Measurements from ENCODE around the gene HTT. TPM values are rescaled to one million over a fixed set of nuclear protein-coding genes. Genes with fewer than 3 reads are reported as not detected.

HTT gene
- polyA plus RNA-seq, 3 donors: 1.8 to 27.1 (median 3.0) TPM

GRCh38 chr4:3263053-3263875, 188.8 kb downstream of the HTT start:
- Histone ChIP-seq H3K36me3 (replicated peaks in 1 of 2; ENCODE audit: control insufficient read depth in 1 of 2, insufficient read depth in 2 of 2, low read length in 2 of 2) (no peaks in the 10 kb centered on the region), H3K9me3 (replicated peaks in 1 of 2; ENCODE audit: control insufficient read depth in 1 of 2, insufficient read depth in 1 of 2, low read length in 2 of 2) (no peaks in the 10 kb centered on the region), H2AFZ (ENCODE audit: insufficient read depth, low read depth, low read length, poor library complexity, severe bottlenecking) (no peak overlapping the region), H3K4me1 (ENCODE audit: control insufficient read depth in 1 of 2, insufficient read depth in 2 of 2, low read length in 2 of 2) (no peaks in the 10 kb centered on the region), H4K20me1 (ENCODE audit: insufficient read depth, low read length) (no peaks in the 10 kb centered on the region), H3K9ac (ENCODE audit: insufficient read depth, low read length, poor library complexity, severe bottlenecking) (no peak overlapping the region), H3K4me3 (replicated peaks in 1 of 3; ENCODE audit: low read depth in 2 of 3, low read length in 3 of 3) (no peak overlapping the region), H3K4me2 (replicated peaks; ENCODE audit: extremely low read depth, low read length, poor library complexity, severe bottlenecking) (no peak overlapping the region), H3K79me2 (ENCODE audit: insufficient read depth, low read length) (no peaks in the 10 kb centered on the region), H3K27me3 (ENCODE audit: control insufficient read depth in 2 of 2, insufficient read depth in 2 of 2, low read length in 2 of 2) (no peaks in the 10 kb centered on the region), H3K27ac (ENCODE audit: low read depth in 1 of 2, low read length in 2 of 2) (no peak overlapping the region)
- 93% methylated on average over 22 of the region's 28 CpGs for WGBS (ENCODE audit: insufficient coverage)
- DNase-seq: no peak
- no peaks in the 10 kb centered on the region for H3K36me3 Mint-ChIP-seq
- no peak overlapping the region for H3K4me3 Mint-ChIP-seq
- TF ChIP-seq CTCF (IDR thresholded peaks at IDR 0.05): no peak
- H3K27me3 Mint-ChIP-seq (ENCODE audit: low read depth in 3 of 3): peaks cover 2 to 8% (median 3%) of the 10 kb centered on the region in 3 donors
- H3K27ac Mint-ChIP-seq: no peak overlapping the region
- intact Hi-C loops (cut with micrococcal nuclease): no loop called here
- peaks cover 0 to 3% (median 0%) of the 10 kb centered on the region in 7 donors for H3K9me3 Mint-ChIP-seq
- no peaks in the 10 kb centered on the region for H3K4me1 Mint-ChIP-seq

GRCh38 chr4:3263876-3264193, 189.4 kb downstream of the HTT start:
- Mint-ChIP-seq H3K9me3 (peaks cover 0 to 3% (median 0%) of the 10 kb centered on the region in 7 donors), H3K27me3 (ENCODE audit: low read depth in 3 of 3) (peaks cover 2 to 8% (median 2%) of the 10 kb centered on the region in 3 donors), H3K36me3 (no peaks in the 10 kb centered on the region), H3K4me1 (no peaks in the 10 kb centered on the region), H3K27ac (no peak overlapping the region), H3K4me3 (no peak overlapping the region)
- H3K27ac ChIP-seq (ENCODE audit: low read depth in 1 of 2, low read length in 2 of 2): no peak overlapping the region
- H3K4me3 ChIP-seq (replicated peaks in 1 of 3; ENCODE audit: low read depth in 2 of 3, low read length in 3 of 3): no peak overlapping the region
- intact Hi-C loops (cut with micrococcal nuclease): no loop called here
- no peaks in the 10 kb centered on the region for H3K79me2 ChIP-seq (ENCODE audit: insufficient read depth, low read length)
- no peaks in the 10 kb centered on the region for H3K4me1 ChIP-seq (ENCODE audit: control insufficient read depth in 1 of 2, insufficient read depth in 2 of 2, low read length in 2 of 2)
- H3K9ac ChIP-seq (ENCODE audit: insufficient read depth, low read length, poor library complexity, severe bottlenecking): no peak overlapping the region
- no peaks in the 10 kb centered on the region for H4K20me1 ChIP-seq (ENCODE audit: insufficient read depth, low read length)
- no peak overlapping the region for H3K4me2 ChIP-seq (replicated peaks; ENCODE audit: extremely low read depth, low read length, poor library complexity, severe bottlenecking)
- no peak for DNase-seq
- H3K36me3 ChIP-seq (replicated peaks in 1 of 2; ENCODE audit: control insufficient read depth in 1 of 2, insufficient read depth in 2 of 2, low read length in 2 of 2): no peaks in the 10 kb centered on the region
- no peak overlapping the region for H2AFZ ChIP-seq (ENCODE audit: insufficient read depth, low read depth, low read length, poor library complexity, severe bottlenecking)
- no peak for TF ChIP-seq CTCF (IDR thresholded peaks at IDR 0.05)
- no peaks in the 10 kb centered on the region for H3K9me3 ChIP-seq (replicated peaks in 1 of 2; ENCODE audit: control insufficient read depth in 1 of 2, insufficient read depth in 1 of 2, low read length in 2 of 2)
- 70% methylated on average over 2 of the region's 6 CpGs for WGBS (ENCODE audit: insufficient coverage)
- no peaks in the 10 kb centered on the region for H3K27me3 ChIP-seq (ENCODE audit: control insufficient read depth in 2 of 2, insufficient read depth in 2 of 2, low read length in 2 of 2)
